ENCODE measurements around the gene PRKCA. TPM values are rescaled to one million over a fixed set of nuclear protein-coding genes. Genes with fewer than 3 reads are reported as not detected.

Gene PRKCA
- total and polyA plus RNA-seq, 2 of the 13 experiments (the other 11 are each of a cell fraction or from before 2014, with no cell fraction given): 18.5 to 21.5 TPM

DNA sequence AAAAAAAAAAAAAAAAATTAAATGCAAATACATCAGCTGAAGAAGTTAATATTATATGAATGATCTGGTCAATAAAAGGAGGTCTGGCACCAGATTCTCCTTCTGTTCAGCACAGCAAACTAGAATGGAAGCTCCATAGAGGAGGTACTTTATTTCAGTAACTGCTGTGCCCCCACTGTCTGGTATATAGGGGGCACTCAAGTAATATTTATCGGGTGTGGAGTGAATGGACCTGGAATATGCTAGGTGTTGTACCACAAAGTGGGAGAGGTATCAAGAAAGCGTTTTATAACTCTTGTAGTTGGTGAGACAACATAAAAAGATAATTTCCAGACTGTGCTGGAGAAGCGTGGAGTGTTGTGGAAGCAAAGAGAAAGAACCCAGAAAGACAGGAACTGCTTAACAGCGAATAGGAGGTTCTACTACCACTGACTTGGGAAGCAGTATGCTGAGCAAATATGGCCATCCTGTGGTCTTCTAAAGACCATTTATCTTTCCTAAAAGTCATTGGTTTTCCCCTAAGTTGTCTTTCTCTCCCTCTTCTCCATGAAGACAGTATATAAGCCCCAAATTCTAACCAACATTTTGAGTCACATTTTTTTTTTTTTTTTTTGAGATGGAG lies 12.2 kb upstream of the PRKCA start:
- TF ChIP-seq NFRKB (IDR thresholded peaks at IDR 0.05) (no peak), RAD21 (CRISPR knock-in tag; IDR thresholded peaks at IDR 0.05) (peak; percentile 67), GATAD2A (CRISPR knock-in tag; IDR thresholded peaks at IDR 0.05) (0 out of 2 replicates have a peak, but pooled peaks have one; percentile 15), XBP1 (CRISPR knock-in tag; IDR thresholded peaks at IDR 0.05) (no peak), SMC3 (IDR thresholded peaks at IDR 0.05; ENCODE audit: low read length) (peak; percentile 60; the same call in 1 of the 2 replicates), STAG1 (CRISPR knock-in tag; IDR thresholded peaks at IDR 0.05) (peak; percentile 85)
- TF ChIP-seq, protein P1, sequence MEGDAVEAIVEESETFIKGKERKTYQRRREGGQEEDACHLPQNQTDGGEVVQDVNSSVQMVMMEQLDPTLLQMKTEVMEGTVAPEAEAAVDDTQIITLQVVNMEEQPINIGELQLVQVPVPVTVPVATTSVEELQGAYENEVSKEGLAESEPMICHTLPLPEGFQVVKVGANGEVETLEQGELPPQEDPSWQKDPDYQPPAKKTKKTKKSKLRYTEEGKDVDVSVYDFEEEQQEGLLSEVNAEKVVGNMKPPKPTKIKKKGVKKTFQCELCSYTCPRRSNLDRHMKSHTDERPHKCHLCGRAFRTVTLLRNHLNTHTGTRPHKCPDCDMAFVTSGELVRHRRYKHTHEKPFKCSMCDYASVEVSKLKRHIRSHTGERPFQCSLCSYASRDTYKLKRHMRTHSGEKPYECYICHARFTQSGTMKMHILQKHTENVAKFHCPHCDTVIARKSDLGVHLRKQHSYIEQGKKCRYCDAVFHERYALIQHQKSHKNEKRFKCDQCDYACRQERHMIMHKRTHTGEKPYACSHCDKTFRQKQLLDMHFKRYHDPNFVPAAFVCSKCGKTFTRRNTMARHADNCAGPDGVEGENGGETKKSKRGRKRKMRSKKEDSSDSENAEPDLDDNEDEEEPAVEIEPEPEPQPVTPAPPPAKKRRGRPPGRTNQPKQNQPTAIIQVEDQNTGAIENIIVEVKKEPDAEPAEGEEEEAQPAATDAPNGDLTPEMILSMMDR (CRISPR knock-in tag; IDR thresholded peaks at IDR 0.05): peak; percentile 70
- TF ChIP-seq, protein P2, sequence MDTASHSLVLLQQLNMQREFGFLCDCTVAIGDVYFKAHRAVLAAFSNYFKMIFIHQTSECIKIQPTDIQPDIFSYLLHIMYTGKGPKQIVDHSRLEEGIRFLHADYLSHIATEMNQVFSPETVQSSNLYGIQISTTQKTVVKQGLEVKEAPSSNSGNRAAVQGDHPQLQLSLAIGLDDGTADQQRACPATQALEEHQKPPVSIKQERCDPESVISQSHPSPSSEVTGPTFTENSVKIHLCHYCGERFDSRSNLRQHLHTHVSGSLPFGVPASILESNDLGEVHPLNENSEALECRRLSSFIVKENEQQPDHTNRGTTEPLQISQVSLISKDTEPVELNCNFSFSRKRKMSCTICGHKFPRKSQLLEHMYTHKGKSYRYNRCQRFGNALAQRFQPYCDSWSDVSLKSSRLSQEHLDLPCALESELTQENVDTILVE (CRISPR knock-in tag; IDR thresholded peaks at IDR 0.05): no peak
- no peak overlapping the region for H3K4me2 ChIP-seq (ENCODE audit: low read depth, low read length)
- intact Hi-C loops (cut with micrococcal nuclease; ENCODE audit: unreplicated experiment): loop anchor here (1.0 kb wide), 1 partner anchor 136 kb away; no protein-coding TSS in a partner anchor
- peaks cover 23% of the 10 kb centered on the region for H3K4me1 ChIP-seq (ENCODE audit: insufficient read depth, low read length)
- H2AFZ ChIP-seq (ENCODE audit: low read length): no peak overlapping the region
- ATAC-seq (peak; percentile 90), FAIRE-seq (no peak), DNase-seq (ENCODE audit: low spot score) (peak; percentile 53)
- ChIA-PET POLR2A (interaction anchor here (0.7 kb wide), 1 partner anchor 46 kb away, joined by 3 read pairs; no protein-coding TSS in a partner anchor), CTCF (ENCODE audit: low intra/inter-chr PET ratio, low total read pairs) (interaction anchor here (0.8 to 1.2 kb wide), 2 partner anchors 35 to 277 kb away, joined by 3 to 4 read pairs; no protein-coding TSS in a partner anchor)
- no peak overlapping the region for H3K9ac ChIP-seq (ENCODE audit: insufficient read depth, low read depth, low read length)
- no peak overlapping the region for H3K4me3 ChIP-seq (replicated peaks in 1 of 3; ENCODE audit: insufficient read depth in 1 of 3, low read depth in 2 of 3, low read length in 3 of 3)
- no peaks in the 10 kb centered on the region for H3K27me3 ChIP-seq (ENCODE audit: control insufficient read depth in 1 of 2, insufficient read depth in 2 of 2, low read length in 2 of 2)
- H3K79me2 ChIP-seq (ENCODE audit: insufficient read depth, low read length): no peaks in the 10 kb centered on the region
- in situ Hi-C loops (cut with HindIII; ENCODE audit: extremely low pct_ligation_motif_present, low pct_unique_long_range_greater_than_20kb): no loop called here
- BruUV-seq (replicated peaks): no TSS peak
- H4K20me1 ChIP-seq (ENCODE audit: insufficient read depth, low read length): no peaks in the 10 kb centered on the region
- 77% methylated on average over 4 of the region's 4 CpGs for WGBS (ENCODE audit: low lambda C conversion rate)
- no peaks in the 10 kb centered on the region for H3K36me3 ChIP-seq (replicated peaks in 1 of 2; ENCODE audit: control insufficient read depth in 1 of 2, insufficient read depth in 2 of 2, low read length in 2 of 2)
- no peak overlapping the region for H3K27ac ChIP-seq (ENCODE audit: extremely low read length, insufficient read depth, low read length)
- H3K9me3 ChIP-seq (ENCODE audit: low read length): no peaks in the 10 kb centered on the region

Measured in HepG2 (cell line).